Measurements from ENCODE around the gene JADE3.
"Not testable (repeated sequence)": the region's sequence is repeated elsewhere in the genome, so short reads cannot be mapped to it uniquely, and the experiment has no call there.

Gene JADE3

DNA sequence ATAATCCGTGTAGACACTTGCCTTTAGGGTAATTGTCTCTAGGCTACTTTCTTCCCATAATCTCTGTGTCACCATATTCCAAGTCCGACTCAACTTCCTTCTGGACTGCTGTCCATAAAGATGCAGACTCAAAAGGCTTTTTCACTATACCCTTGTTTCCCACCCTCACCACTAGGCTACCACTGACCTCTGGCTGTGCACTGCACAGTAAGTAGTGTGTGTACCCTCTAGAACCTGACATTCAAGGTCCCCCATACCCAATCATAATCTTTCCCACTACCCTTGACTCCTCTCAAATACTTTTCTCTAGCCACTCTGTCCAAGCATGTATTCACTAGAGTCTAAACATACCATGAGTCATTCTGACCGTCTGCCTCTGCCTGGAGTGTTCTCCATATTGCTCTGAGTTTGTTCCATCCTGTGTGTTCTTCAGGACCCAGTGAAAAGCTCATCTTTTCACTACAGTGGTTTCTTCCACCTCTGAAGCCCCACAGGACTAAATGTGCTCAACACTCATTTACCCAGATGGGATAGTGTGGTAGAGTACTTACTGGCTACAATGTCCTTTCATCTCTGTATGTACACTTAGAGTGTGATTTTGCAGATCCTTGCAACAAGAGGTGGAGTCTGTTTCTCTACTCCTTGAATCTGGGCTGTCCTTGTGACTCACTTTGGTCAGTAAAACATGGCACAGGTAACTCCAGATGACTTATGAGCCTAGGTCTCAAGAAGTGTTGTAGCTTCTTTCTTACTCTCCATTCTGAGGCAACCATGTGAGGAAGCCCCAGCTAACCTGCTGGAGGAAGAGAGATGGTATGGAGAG lies 17.4 kb downstream of the JADE3 start:
- TF ChIP-seq, protein P1, sequence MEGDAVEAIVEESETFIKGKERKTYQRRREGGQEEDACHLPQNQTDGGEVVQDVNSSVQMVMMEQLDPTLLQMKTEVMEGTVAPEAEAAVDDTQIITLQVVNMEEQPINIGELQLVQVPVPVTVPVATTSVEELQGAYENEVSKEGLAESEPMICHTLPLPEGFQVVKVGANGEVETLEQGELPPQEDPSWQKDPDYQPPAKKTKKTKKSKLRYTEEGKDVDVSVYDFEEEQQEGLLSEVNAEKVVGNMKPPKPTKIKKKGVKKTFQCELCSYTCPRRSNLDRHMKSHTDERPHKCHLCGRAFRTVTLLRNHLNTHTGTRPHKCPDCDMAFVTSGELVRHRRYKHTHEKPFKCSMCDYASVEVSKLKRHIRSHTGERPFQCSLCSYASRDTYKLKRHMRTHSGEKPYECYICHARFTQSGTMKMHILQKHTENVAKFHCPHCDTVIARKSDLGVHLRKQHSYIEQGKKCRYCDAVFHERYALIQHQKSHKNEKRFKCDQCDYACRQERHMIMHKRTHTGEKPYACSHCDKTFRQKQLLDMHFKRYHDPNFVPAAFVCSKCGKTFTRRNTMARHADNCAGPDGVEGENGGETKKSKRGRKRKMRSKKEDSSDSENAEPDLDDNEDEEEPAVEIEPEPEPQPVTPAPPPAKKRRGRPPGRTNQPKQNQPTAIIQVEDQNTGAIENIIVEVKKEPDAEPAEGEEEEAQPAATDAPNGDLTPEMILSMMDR (IDR thresholded peaks at IDR 0.05; ENCODE audit: low read depth, low read length), result no peak
- H3K4me3 ChIP-seq (ENCODE audit: low read depth, low read length), result no peak overlapping the region

- no peak overlapping the region for H3K4me3 ChIP-seq (ENCODE audit: low read depth, low read length)
Observed at GRCh38 chrX:46935295-46935694, 23.1 kb downstream of the JADE3 start.

GRCh38 chrX:46938589-46938988 lies 26.4 kb downstream of the JADE3 start:
- TF ChIP-seq, protein P1 (IDR thresholded peaks at IDR 0.05; ENCODE audit: low read depth, low read length), result no peak
- H3K4me3 ChIP-seq (ENCODE audit: low read depth, low read length), result no peak overlapping the region

More at GRCh38 chrX:46935295-46935694, 23.1 kb downstream of the JADE3 start:
- TF ChIP-seq, protein P1 (IDR thresholded peaks at IDR 0.05; ENCODE audit: low read depth, low read length), result no peak

- TF ChIP-seq, protein P1 (IDR thresholded peaks at IDR 0.05; ENCODE audit: low read depth, low read length), result no peak
- H3K4me3 ChIP-seq (ENCODE audit: low read depth, low read length), result no peak overlapping the region
Observed at GRCh38 chrX:46941341-46941740, 29.1 kb downstream of the JADE3 start.

- TF ChIP-seq, protein P1 (IDR thresholded peaks at IDR 0.05; ENCODE audit: low read depth, low read length), result no peak
Observed at GRCh38 chrX:46953137-46953527, 40.9 kb downstream of the JADE3 start.

DNA sequence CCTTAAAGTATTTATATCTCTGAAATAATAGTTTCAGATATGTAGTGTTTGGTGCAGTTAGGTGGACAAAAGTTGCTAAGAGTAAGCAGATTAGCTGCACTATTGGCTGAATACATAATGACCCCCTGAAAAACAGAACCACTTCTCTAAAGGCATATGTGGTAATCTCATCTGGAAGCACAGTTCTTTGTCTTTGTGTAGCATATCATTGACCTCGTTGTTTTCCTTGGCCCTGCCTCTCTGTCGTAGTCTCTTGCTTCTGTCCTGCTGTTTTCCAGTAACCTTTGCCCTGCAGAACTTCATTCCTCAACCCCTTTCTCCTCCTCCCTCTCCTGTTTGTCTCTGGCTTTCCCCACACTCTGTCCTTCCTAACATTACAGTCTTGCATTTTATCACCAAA lies 41.4 kb downstream of the JADE3 start:
- H3K4me3 ChIP-seq (ENCODE audit: low read depth, low read length), result no peak overlapping the region
- TF ChIP-seq, protein P1 (IDR thresholded peaks at IDR 0.05; ENCODE audit: low read depth, low read length), result no peak

More at GRCh38 chrX:46953137-46953527, 40.9 kb downstream of the JADE3 start:
- H3K4me3 ChIP-seq (ENCODE audit: low read depth, low read length), result no peak overlapping the region

GRCh38 chrX:46954716-46955115 lies 42.5 kb downstream of the JADE3 start:
- no peak overlapping the region for H3K4me3 ChIP-seq (ENCODE audit: low read depth, low read length)
- TF ChIP-seq, protein P1 (IDR thresholded peaks at IDR 0.05; ENCODE audit: low read depth, low read length), result no peak

- not testable (repeated sequence) for H3K4me3 ChIP-seq (ENCODE audit: low read depth, low read length)
Observed at GRCh38 chrX:46956589-46956988, 44.4 kb downstream of the JADE3 start.
